Measurements from ENCODE around the gene GTF2B.
"Not testable (repeated sequence)": the region's sequence is repeated elsewhere in the genome, so short reads cannot be mapped to it uniquely, and the experiment has no call there.

GTF2B gene

DNA sequence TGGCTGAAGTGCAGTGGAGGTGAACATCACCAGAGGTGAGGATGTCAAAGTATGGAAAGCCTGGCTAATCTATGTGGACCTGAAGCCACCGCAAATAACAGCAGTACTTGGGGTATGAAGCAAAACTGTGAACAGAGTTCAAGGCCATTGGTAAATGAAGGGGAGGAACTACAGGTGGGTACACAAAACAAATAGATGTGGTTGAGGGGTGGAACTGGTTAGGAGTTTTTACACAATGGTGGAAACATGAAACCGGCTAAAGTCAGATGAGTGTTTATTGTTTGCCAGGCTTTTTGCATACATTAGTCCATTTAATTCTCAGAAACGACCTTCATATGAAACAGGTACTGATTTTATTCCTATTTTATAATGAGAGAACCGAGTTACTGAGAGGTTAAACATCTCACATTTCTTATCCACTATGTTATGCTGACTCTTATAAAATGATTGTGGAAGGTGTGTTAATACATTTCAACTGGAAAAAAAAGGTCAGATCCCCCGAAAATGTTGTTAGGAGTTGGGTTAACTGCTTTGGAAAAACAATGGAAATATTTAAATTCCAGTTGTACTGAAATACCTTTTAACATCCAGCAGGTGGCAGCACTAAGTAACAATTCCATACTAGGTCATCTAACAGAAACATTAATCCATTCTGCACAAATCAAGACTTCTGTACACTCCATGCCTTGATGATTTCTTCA lies 44.3 kb upstream of the GTF2B start:
- Histone ChIP-seq H3K27ac (ENCODE audit: low read length, poor library complexity, severe bottlenecking) (no peak overlapping the region), H3K27me3 (ENCODE audit: control insufficient read depth in 1 of 2, insufficient read depth in 1 of 2, low read length in 2 of 2) (no peaks in the 10 kb centered on the region), H2BK12ac (ENCODE audit: low read length in 2 of 2) (no peak overlapping the region), H4K8ac (ENCODE audit: low read length) (no peak overlapping the region), H4K91ac (ENCODE audit: low read length) (no peak overlapping the region), H3K36me3 (ENCODE audit: control insufficient read depth in 1 of 2, insufficient read depth in 2 of 2, low read depth in 1 of 2, low read length in 2 of 2) (peaks cover 12 to 85% of the 10 kb centered on the region in 2 experiments), H3K9ac (ENCODE audit: low read length) (no peak overlapping the region), H3K9me3 (ENCODE audit: control insufficient read depth, low read length) (no peaks in the 10 kb centered on the region), H2BK120ac (ENCODE audit: low read depth, low read length) (no peak overlapping the region), H3K4me2 (ENCODE audit: low read length, poor library complexity, severe bottlenecking) (no peak overlapping the region), H3K4me1 (ENCODE audit: control insufficient read depth, insufficient read depth, low read depth, low read length) (no peaks in the 10 kb centered on the region), H3K79me1 (replicated peaks; ENCODE audit: low read length, poor library complexity, severe bottlenecking) (no peaks in the 10 kb centered on the region), H2AK5ac (ENCODE audit: low read length, severe bottlenecking) (no peak overlapping the region), H3K14ac (ENCODE audit: low read length in 2 of 2) (no peak overlapping the region), H3K18ac (ENCODE audit: low read depth in 1 of 2, low read length in 2 of 2) (no peak overlapping the region), H2AFZ (ENCODE audit: low read depth, low read length) (no peak overlapping the region), H2BK5ac (ENCODE audit: low read depth, low read length, poor library complexity, severe bottlenecking) (no peak overlapping the region), H3K4ac (ENCODE audit: low read depth in 1 of 2, low read length in 2 of 2) (no peak overlapping the region), H3K23ac (ENCODE audit: low read length in 2 of 2) (no peak overlapping the region), H3K4me3 (ENCODE audit: insufficient read depth in 1 of 2, low read depth in 1 of 2, low read length in 2 of 2) (no peak overlapping the region), H2BK15ac (ENCODE audit: low read depth, poor library complexity, severe bottlenecking) (no peak overlapping the region)
- DNase-seq: peak; percentile 51
- 50% methylated on average over 2 of the region's 5 CpGs for WGBS

DNA sequence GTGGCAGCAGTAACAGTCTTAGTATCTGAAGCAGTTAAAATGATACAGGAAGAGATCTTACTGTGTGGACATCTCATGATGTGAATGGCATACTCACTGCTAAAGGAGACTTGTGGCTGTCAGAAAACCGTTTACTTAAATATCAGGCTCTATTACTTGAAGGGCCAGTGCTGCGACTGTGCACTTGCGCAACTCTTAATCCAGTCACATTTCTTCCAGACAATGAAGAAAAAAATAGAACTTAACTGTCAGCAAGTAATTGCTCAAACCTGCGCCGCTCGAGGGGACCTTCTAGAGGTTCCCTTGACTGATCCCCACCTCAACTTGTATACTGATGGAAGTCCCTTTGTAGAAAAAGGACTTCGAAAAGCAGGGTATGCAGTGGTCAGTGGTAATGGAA lies 38.8 kb upstream of the GTF2B start:
- peaks cover 4 to 62% of the 10 kb centered on the region in 2 experiments for H3K36me3 ChIP-seq (ENCODE audit: control insufficient read depth in 1 of 2, insufficient read depth in 2 of 2, low read depth in 1 of 2, low read length in 2 of 2)
- WGBS: 91% methylated on average over 3 of the region's 7 CpGs
- H3K14ac ChIP-seq (ENCODE audit: low read length in 2 of 2); H3K27me3 ChIP-seq (ENCODE audit: control insufficient read depth in 1 of 2, insufficient read depth in 1 of 2, low read length in 2 of 2); H2BK120ac ChIP-seq (ENCODE audit: low read depth, low read length); H2BK12ac ChIP-seq (ENCODE audit: low read length in 2 of 2); H3K4me2 ChIP-seq (ENCODE audit: low read length, poor library complexity, severe bottlenecking); H3K4ac ChIP-seq (ENCODE audit: low read depth in 1 of 2, low read length in 2 of 2); H3K4me3 ChIP-seq (ENCODE audit: insufficient read depth in 1 of 2, low read depth in 1 of 2, low read length in 2 of 2); H2AFZ ChIP-seq (ENCODE audit: low read depth, low read length); H2BK15ac ChIP-seq (ENCODE audit: low read depth, poor library complexity, severe bottlenecking); DNase-seq; H3K18ac ChIP-seq (ENCODE audit: low read depth in 1 of 2, low read length in 2 of 2); H3K4me1 ChIP-seq (ENCODE audit: control insufficient read depth, insufficient read depth, low read depth, low read length); H4K91ac ChIP-seq (ENCODE audit: low read length); H2AK5ac ChIP-seq (ENCODE audit: low read length, severe bottlenecking); H3K23ac ChIP-seq (ENCODE audit: low read length in 2 of 2); H3K9me3 ChIP-seq (ENCODE audit: control insufficient read depth, low read length); H4K8ac ChIP-seq (ENCODE audit: low read length); H2BK5ac ChIP-seq (ENCODE audit: low read depth, low read length, poor library complexity, severe bottlenecking); H3K9ac ChIP-seq (ENCODE audit: low read length); H3K79me1 ChIP-seq (replicated peaks; ENCODE audit: low read length, poor library complexity, severe bottlenecking); H3K27ac ChIP-seq (ENCODE audit: low read length, poor library complexity, severe bottlenecking): not testable (repeated sequence)

DNA sequence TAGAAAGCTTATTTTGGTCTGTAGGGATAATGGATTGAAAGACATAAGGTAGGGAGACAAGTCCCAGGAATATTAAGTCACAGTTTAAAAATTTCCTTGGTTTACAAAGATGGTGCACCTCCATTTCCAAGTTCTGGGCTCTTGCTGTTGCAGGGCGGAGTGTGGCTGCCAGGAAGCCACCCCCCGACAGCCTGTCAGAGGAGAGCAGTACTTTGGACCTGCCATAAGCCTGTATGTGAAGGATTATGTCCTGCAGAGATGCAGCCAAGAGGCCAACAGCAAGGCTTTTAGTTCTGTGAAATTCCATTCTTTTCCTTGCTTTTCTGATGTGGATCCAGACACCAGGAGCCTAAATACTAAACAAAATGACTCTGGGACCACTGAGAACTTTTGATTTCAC lies 31.9 kb upstream of the GTF2B start:
- Histone ChIP-seq H3K9me3 (ENCODE audit: control insufficient read depth, low read length) (peaks cover 12% of the 10 kb centered on the region), H4K91ac (ENCODE audit: low read length) (no peak overlapping the region), H2BK5ac (ENCODE audit: low read depth, low read length, poor library complexity, severe bottlenecking) (no peak overlapping the region), H3K18ac (ENCODE audit: low read depth in 1 of 2, low read length in 2 of 2) (no peak overlapping the region), H2AFZ (ENCODE audit: low read depth, low read length) (no peak overlapping the region), H2BK12ac (ENCODE audit: low read length in 2 of 2) (no peak overlapping the region), H3K4me1 (ENCODE audit: control insufficient read depth, insufficient read depth, low read depth, low read length) (no peaks in the 10 kb centered on the region), H3K23ac (ENCODE audit: low read length in 2 of 2) (no peak overlapping the region), H3K36me3 (ENCODE audit: control insufficient read depth in 1 of 2, insufficient read depth in 2 of 2, low read depth in 1 of 2, low read length in 2 of 2) (peaks cover 28 to 80% of the 10 kb centered on the region in 2 experiments), H2AK5ac (ENCODE audit: low read length, severe bottlenecking) (no peak overlapping the region), H3K4me3 (ENCODE audit: insufficient read depth in 1 of 2, low read depth in 1 of 2, low read length in 2 of 2) (no peak overlapping the region), H3K9ac (ENCODE audit: low read length) (no peak overlapping the region), H3K4me2 (ENCODE audit: low read length, poor library complexity, severe bottlenecking) (no peak overlapping the region), H2BK120ac (ENCODE audit: low read depth, low read length) (no peak overlapping the region), H3K4ac (ENCODE audit: low read depth in 1 of 2, low read length in 2 of 2) (no peak overlapping the region), H3K14ac (ENCODE audit: low read length in 2 of 2) (no peak overlapping the region), H3K79me1 (replicated peaks; ENCODE audit: low read length, poor library complexity, severe bottlenecking) (no peaks in the 10 kb centered on the region), H4K8ac (ENCODE audit: low read length) (no peak overlapping the region), H2BK15ac (ENCODE audit: low read depth, poor library complexity, severe bottlenecking) (no peak overlapping the region), H3K27me3 (ENCODE audit: control insufficient read depth in 1 of 2, insufficient read depth in 1 of 2, low read length in 2 of 2) (no peaks in the 10 kb centered on the region), H3K27ac (ENCODE audit: low read length, poor library complexity, severe bottlenecking) (no peak overlapping the region)
- 96% methylated on average over 2 of the region's 2 CpGs for WGBS
- no peak for DNase-seq

DNA sequence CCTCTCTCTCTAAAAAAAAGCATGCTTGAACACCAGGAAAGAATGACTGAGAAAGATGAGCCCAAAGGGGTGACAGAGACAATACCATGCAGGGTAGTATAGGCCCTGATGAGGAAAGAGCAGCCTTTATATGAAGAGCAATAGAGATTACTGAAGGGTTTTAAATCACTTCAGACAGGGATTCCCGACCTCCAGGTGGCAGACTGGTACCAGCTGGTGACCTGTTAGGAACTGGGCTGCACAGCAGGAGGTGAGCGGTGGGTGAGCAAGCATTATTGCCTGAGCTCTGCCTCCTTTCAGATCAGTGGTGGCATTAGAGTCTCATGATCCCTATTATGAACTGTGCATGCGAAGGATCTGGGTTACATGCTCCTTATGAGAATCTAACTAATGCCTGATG lies 30.8 kb upstream of the GTF2B start:
- 80% methylated on average over 3 of the region's 3 CpGs for WGBS
- Histone ChIP-seq H3K36me3 (ENCODE audit: control insufficient read depth in 1 of 2, insufficient read depth in 2 of 2, low read depth in 1 of 2, low read length in 2 of 2) (peaks cover 28 to 73% of the 10 kb centered on the region in 2 experiments), H4K8ac (ENCODE audit: low read length) (no peak overlapping the region), H2BK5ac (ENCODE audit: low read depth, low read length, poor library complexity, severe bottlenecking) (no peak overlapping the region), H3K27ac (ENCODE audit: low read length, poor library complexity, severe bottlenecking) (no peak overlapping the region), H3K4me3 (ENCODE audit: insufficient read depth in 1 of 2, low read depth in 1 of 2, low read length in 2 of 2) (no peak overlapping the region), H2BK120ac (ENCODE audit: low read depth, low read length) (no peak overlapping the region), H3K9ac (ENCODE audit: low read length) (no peak overlapping the region), H3K4me2 (ENCODE audit: low read length, poor library complexity, severe bottlenecking) (no peak overlapping the region), H3K27me3 (ENCODE audit: control insufficient read depth in 1 of 2, insufficient read depth in 1 of 2, low read length in 2 of 2) (no peaks in the 10 kb centered on the region), H3K18ac (ENCODE audit: low read depth in 1 of 2, low read length in 2 of 2) (no peak overlapping the region), H3K4me1 (ENCODE audit: control insufficient read depth, insufficient read depth, low read depth, low read length) (no peaks in the 10 kb centered on the region), H3K14ac (ENCODE audit: low read length in 2 of 2) (no peak overlapping the region), H3K4ac (ENCODE audit: low read depth in 1 of 2, low read length in 2 of 2) (no peak overlapping the region), H2AFZ (ENCODE audit: low read depth, low read length) (no peak overlapping the region), H4K91ac (ENCODE audit: low read length) (no peak overlapping the region), H2AK5ac (ENCODE audit: low read length, severe bottlenecking) (no peak overlapping the region), H2BK15ac (ENCODE audit: low read depth, poor library complexity, severe bottlenecking) (no peak overlapping the region), H3K9me3 (ENCODE audit: control insufficient read depth, low read length) (peaks cover 22% of the 10 kb centered on the region), H3K23ac (ENCODE audit: low read length in 2 of 2) (no peak overlapping the region), H3K79me1 (replicated peaks; ENCODE audit: low read length, poor library complexity, severe bottlenecking) (no peaks in the 10 kb centered on the region), H2BK12ac (ENCODE audit: low read length in 2 of 2) (no peak overlapping the region)
- DNase-seq: no peak
